WTC11 (cell line): ENCODE data around the gene WNK2. TPM values are rescaled to one million over a fixed set of nuclear protein-coding genes. Genes with fewer than 3 reads are reported as not detected.

Experiments
- ATAC-seq: fragments of 200-7000 bp; cut with Tn5 transposase; 2 replicates; pipeline ENCODE4 v1.10.0; 2021; ENCODE audit warnings: mild to moderate bottlenecking, moderate library complexity
- CTCF ChIA-PET: fragments of 300-600 bp; sonication (Branson Sonifier 250); formaldehyde crosslinking; loops from one replicate; lab custom pipeline; 2021; ENCODE audit warnings: antibody characterized with exemption; lab: Charles Lee
- POLR2A ChIA-PET: fragments of 350-600 bp; sonication (Branson Sonifier 250); formaldehyde crosslinking; loops from one replicate; lab custom pipeline; 2021; ENCODE audit warnings: antibody characterized with exemption; lab: Charles Lee
- DNase-seq: peaks from one replicate; pipeline ENCODE4 v3.0.0; 2021; ENCODE audit warnings: low spot score
- H3K27ac Mint-ChIP-seq: 2 replicates; pipeline ENCODE4 v1.8.0; 2021; ENCODE audit warnings: mixed read lengths
- H3K27me3 Mint-ChIP-seq: 2 replicates; pipeline ENCODE4 v1.8.0; 2021; ENCODE audit warnings: low read depth, mild to moderate bottlenecking, moderate library complexity, mixed read lengths
- H3K36me3 Mint-ChIP-seq: 2 replicates; pipeline ENCODE4 v1.8.0; 2021; ENCODE audit warnings: mixed read lengths
- H3K4me1 Mint-ChIP-seq: 2 replicates; pipeline ENCODE4 v1.8.0; 2022; ENCODE audit warnings: mixed read lengths
- H3K4me3 Mint-ChIP-seq: 2 replicates; pipeline ENCODE4 v1.8.0; 2021; ENCODE audit warnings: mild to moderate bottlenecking, moderate library complexity, mixed read lengths
- H3K9me3 Mint-ChIP-seq: 2 replicates; pipeline ENCODE4 v1.8.0; 2021; ENCODE audit warnings: mixed read lengths
- ATF2 ChIP-seq: sonication (generic); formaldehyde crosslinking; IDR thresholded peaks from 2 replicates; pipeline ENCODE4 v1.8.1; 2022; ENCODE audit warnings: low read depth, missing genetic modification reagents, borderline replicate concordance
- ATF6 ChIP-seq: sonication (generic); formaldehyde crosslinking; IDR thresholded peaks from 2 replicates; pipeline ENCODE4 v1.8.1; 2023; ENCODE audit warnings: mild to moderate bottlenecking, missing genetic modification reagents
- CREB1 ChIP-seq: sonication (generic); formaldehyde crosslinking; IDR thresholded peaks from 2 replicates; pipeline ENCODE4 v1.8.0; 2023; ENCODE audit warnings: mild to moderate bottlenecking, missing genetic modification reagents
- E2F4 ChIP-seq: sonication (generic); formaldehyde crosslinking; IDR thresholded peaks from 2 replicates; pipeline ENCODE4 v1.8.1; 2022; ENCODE audit warnings: low read depth, mild to moderate bottlenecking, moderate library complexity, missing genetic modification reagents, borderline replicate concordance
- JUN ChIP-seq: sonication (generic); formaldehyde crosslinking; IDR thresholded peaks from 2 replicates; pipeline ENCODE4 v1.8.0; 2023; ENCODE audit warnings: mild to moderate bottlenecking, missing genetic modification reagents
- MXD4 ChIP-seq: fragments of 250-450 bp; sonication (Bioruptor Pico); IDR thresholded peaks from 2 replicates; pipeline ENCODE4 v1.8.0; 2021; ENCODE audit warnings: mild to moderate bottlenecking, moderate library complexity, borderline replicate concordance
- NR1H2 ChIP-seq: sonication (generic); formaldehyde crosslinking; IDR thresholded peaks from 2 replicates; pipeline ENCODE4 v1.9.0; 2021; ENCODE audit warnings: mild to moderate bottlenecking, moderate library complexity, missing genetic modification reagents
- NR2C2 ChIP-seq: sonication (generic); formaldehyde crosslinking; IDR thresholded peaks from 2 replicates; pipeline ENCODE4 v1.8.0; 2022; ENCODE audit warnings: mild to moderate bottlenecking, missing genetic modification reagents
- PRRX2 ChIP-seq: fragments of 250-450 bp; sonication (Bioruptor Pico); IDR thresholded peaks from 2 replicates; pipeline ENCODE4 v1.8.0; 2021; ENCODE audit warnings: mild to moderate bottlenecking
- SMAD3 ChIP-seq: sonication (generic); formaldehyde crosslinking; IDR thresholded peaks from 2 replicates; pipeline ENCODE4 v1.8.0; 2022; ENCODE audit warnings: missing genetic modification reagents, mild to moderate bottlenecking, borderline replicate concordance
- TEAD4 ChIP-seq: sonication (generic); formaldehyde crosslinking; IDR thresholded peaks from 2 replicates; pipeline ENCODE4 v1.8.0; 2022; ENCODE audit warnings: mild to moderate bottlenecking, missing genetic modification reagents
- ZBTB21 ChIP-seq: sonication (generic); formaldehyde crosslinking; IDR thresholded peaks from 2 replicates; pipeline ENCODE4 v1.8.1; 2023; ENCODE audit warnings: mild to moderate bottlenecking, missing genetic modification reagents, borderline replicate concordance
- ZBTB43 ChIP-seq: sonication (generic); formaldehyde crosslinking; IDR thresholded peaks from 2 replicates; pipeline ENCODE4 v1.8.1; 2023; ENCODE audit warnings: mild to moderate bottlenecking, missing genetic modification reagents
- ZNF219 ChIP-seq: sonication (generic); formaldehyde crosslinking; IDR thresholded peaks from 2 replicates; pipeline ENCODE4 v1.8.0; 2023; ENCODE audit warnings: missing genetic modification reagents, mild to moderate bottlenecking, borderline replicate concordance
- ZNF317 ChIP-seq: sonication (generic); formaldehyde crosslinking; IDR thresholded peaks from 2 replicates; pipeline ENCODE4 v1.8.1; 2023; ENCODE audit warnings: low read depth, mild to moderate bottlenecking, moderate library complexity, missing genetic modification reagents, borderline replicate concordance
- ZSCAN18 ChIP-seq: fragments of 250-450 bp; sonication (Bioruptor Pico); IDR thresholded peaks from 2 replicates; pipeline ENCODE4 v2.1.2; 2022; ENCODE audit warnings: mild to moderate bottlenecking, moderate library complexity
- total RNA-seq: library from RNA; stranded (reverse); gene quantifications from 3 replicates; pipeline ENCODE4 v1.2.3, GENCODE V29; 2021
- TF ChIP-seq, protein P1 (sequence below): sonication (generic); formaldehyde crosslinking; IDR thresholded peaks from 2 replicates; pipeline ENCODE4 v1.8.1; 2022; ENCODE audit warnings: missing genetic modification reagents, borderline replicate concordance
- TF ChIP-seq, protein P2 (sequence below): fragments of 250-450 bp; sonication (Bioruptor Pico); IDR thresholded peaks from 2 replicates; pipeline ENCODE4 v1.9.0; 2021; ENCODE audit warnings: mild to moderate bottlenecking
- TF ChIP-seq, protein P3 (sequence below): fragments of 200-600 bp; IDR thresholded peaks from 2 replicates; pipeline ENCODE4 v1.8.0; 2022; ENCODE audit warnings: antibody characterized with exemption

The WNK2 gene
- total RNA-seq, 1 experiment from 2014 or later = 120 TPM

DNA sequence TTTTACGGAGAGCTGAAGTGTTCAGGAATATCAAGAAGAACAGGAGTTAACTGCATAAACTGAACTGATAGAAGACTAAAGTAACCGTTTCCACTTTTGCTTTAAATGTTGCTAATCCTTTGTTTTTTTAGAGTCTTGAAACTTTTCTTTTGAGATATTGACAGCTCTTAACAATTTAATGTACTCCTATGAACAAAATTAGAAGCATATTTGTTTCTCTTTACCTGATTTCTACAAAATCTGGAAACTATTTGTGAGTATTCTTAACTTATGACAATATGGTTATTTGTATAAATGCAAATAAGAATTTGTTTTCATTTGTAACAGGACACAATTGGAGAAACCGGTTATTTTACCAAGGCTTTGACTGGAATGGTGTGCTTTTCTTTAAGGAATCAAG, 178.1 kb downstream of the WNK2 start:
- Mint-ChIP-seq H3K9me3 (peaks cover 50% of the 10 kb centered on the region), H3K27ac (no peak overlapping the region), H3K4me3 (no peak overlapping the region), H3K4me1 (peaks cover 25% of the 10 kb centered on the region), H3K27me3 (peaks cover 4% of the 10 kb centered on the region)
- ChIA-PET POLR2A (no interaction called here), CTCF (no interaction called here)
- DNase-seq (no peak), ATAC-seq (no peak)
- TF ChIP-seq ZNF219 (no peak), ZNF317 (no peak), MXD4 (CRISPR knock-in tag) (no peak), TEAD4 (CRISPR knock-in tag) (no peak), ZSCAN18 (CRISPR knock-in tag) (no peak), NR2C2 (CRISPR knock-in tag) (no peak), NR1H2 (CRISPR knock-in tag) (no peak), ZBTB21 (CRISPR knock-in tag) (no peak), ZBTB43 (CRISPR knock-in tag) (no peak), ATF2 (no peak), CREB1 (CRISPR knock-in tag) (no peak), ATF6 (no peak), E2F4 (CRISPR knock-in tag) (no peak), JUN (CRISPR knock-in tag) (no peak), PRRX2 (CRISPR knock-in tag) (no peak), SMAD3 (no peak)
- TF ChIP-seq, protein P1, sequence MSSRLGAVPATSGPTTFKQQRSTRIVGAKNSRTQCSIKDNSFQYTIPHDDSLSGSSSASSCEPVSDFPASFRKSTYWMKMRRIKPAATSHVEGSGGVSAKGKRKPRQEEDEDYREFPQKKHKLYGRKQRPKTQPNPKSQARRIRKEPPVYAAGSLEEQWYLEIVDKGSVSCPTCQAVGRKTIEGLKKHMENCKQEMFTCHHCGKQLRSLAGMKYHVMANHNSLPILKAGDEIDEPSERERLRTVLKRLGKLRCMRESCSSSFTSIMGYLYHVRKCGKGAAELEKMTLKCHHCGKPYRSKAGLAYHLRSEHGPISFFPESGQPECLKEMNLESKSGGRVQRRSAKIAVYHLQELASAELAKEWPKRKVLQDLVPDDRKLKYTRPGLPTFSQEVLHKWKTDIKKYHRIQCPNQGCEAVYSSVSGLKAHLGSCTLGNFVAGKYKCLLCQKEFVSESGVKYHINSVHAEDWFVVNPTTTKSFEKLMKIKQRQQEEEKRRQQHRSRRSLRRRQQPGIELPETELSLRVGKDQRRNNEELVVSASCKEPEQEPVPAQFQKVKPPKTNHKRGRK (CRISPR knock-in tag) = no peak
- TF ChIP-seq, protein P2, sequence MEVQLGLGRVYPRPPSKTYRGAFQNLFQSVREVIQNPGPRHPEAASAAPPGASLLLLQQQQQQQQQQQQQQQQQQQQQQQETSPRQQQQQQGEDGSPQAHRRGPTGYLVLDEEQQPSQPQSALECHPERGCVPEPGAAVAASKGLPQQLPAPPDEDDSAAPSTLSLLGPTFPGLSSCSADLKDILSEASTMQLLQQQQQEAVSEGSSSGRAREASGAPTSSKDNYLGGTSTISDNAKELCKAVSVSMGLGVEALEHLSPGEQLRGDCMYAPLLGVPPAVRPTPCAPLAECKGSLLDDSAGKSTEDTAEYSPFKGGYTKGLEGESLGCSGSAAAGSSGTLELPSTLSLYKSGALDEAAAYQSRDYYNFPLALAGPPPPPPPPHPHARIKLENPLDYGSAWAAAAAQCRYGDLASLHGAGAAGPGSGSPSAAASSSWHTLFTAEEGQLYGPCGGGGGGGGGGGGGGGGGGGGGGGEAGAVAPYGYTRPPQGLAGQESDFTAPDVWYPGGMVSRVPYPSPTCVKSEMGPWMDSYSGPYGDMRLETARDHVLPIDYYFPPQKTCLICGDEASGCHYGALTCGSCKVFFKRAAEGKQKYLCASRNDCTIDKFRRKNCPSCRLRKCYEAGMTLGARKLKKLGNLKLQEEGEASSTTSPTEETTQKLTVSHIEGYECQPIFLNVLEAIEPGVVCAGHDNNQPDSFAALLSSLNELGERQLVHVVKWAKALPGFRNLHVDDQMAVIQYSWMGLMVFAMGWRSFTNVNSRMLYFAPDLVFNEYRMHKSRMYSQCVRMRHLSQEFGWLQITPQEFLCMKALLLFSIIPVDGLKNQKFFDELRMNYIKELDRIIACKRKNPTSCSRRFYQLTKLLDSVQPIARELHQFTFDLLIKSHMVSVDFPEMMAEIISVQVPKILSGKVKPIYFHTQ (CRISPR knock-in tag) = no peak
- TF ChIP-seq, protein P3, sequence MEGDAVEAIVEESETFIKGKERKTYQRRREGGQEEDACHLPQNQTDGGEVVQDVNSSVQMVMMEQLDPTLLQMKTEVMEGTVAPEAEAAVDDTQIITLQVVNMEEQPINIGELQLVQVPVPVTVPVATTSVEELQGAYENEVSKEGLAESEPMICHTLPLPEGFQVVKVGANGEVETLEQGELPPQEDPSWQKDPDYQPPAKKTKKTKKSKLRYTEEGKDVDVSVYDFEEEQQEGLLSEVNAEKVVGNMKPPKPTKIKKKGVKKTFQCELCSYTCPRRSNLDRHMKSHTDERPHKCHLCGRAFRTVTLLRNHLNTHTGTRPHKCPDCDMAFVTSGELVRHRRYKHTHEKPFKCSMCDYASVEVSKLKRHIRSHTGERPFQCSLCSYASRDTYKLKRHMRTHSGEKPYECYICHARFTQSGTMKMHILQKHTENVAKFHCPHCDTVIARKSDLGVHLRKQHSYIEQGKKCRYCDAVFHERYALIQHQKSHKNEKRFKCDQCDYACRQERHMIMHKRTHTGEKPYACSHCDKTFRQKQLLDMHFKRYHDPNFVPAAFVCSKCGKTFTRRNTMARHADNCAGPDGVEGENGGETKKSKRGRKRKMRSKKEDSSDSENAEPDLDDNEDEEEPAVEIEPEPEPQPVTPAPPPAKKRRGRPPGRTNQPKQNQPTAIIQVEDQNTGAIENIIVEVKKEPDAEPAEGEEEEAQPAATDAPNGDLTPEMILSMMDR = no peak
- TF ChIP-seq, all 79 proteins: peak for 0
- peaks cover 73% of the 10 kb centered on the region for H3K36me3 Mint-ChIP-seq
